Natural killer cell (primary cell): ENCODE results near the gene FTO. TPM values are rescaled to one million over a fixed set of nuclear protein-coding genes. Genes with fewer than 3 reads are reported as not detected.
"Not testable (repeated sequence)": the region's sequence is repeated elsewhere in the genome, so short reads cannot be mapped to it uniquely, and the experiment has no call there.

Experiments
- ATAC-seq, 3 donors: fragments of 150-1000 bp in 2 of 3; fragments of 200-7000 bp in 1 of 3; cut with Tn5 transposase; 1 replicate in 1 of 3; 2 replicates in 2 of 3; pipeline ENCODE4 v1.10.0; 2021; ENCODE audit warnings: mild to moderate bottlenecking in 2 of 3, moderate library complexity in 2 of 3
- DNase-seq, 2 donors: peaks; one replicate each; pipeline versions ENCODE4 v3.0.0 to v3.0.0-alpha.2; 2013 to 2021; ENCODE audit warnings: mixed read lengths in 1 of 2
- H3K27ac ChIP-seq: one replicate; pipeline ENCODE4 v1.5.1; 2013; ENCODE audit warnings: mild to moderate bottlenecking, low read length
- H3K27me3 ChIP-seq: one replicate; pipeline ENCODE4 v1.6.1; 2013; ENCODE audit warnings: low read length; ENCODE audit not compliant: control insufficient read depth, insufficient read depth
- H3K36me3 ChIP-seq: one replicate; pipeline ENCODE4 v1.6.1; 2013; ENCODE audit warnings: low read length; ENCODE audit not compliant: control insufficient read depth, insufficient read depth
- H3K4me1 ChIP-seq: one replicate; pipeline ENCODE4 v1.6.1; 2013; ENCODE audit warnings: low read length; ENCODE audit not compliant: control insufficient read depth, insufficient read depth
- H3K4me3 ChIP-seq: one replicate; pipeline ENCODE4 v1.5.1; 2013; ENCODE audit warnings: low read length
- H3K9me3 ChIP-seq: one replicate; pipeline ENCODE4 v1.6.1; 2013; ENCODE audit warnings: low read length; ENCODE audit not compliant: control insufficient read depth, insufficient read depth
- H3K27ac Mint-ChIP-seq, 2 donors: one replicate each; pipeline ENCODE4 v1.8.0; 2022; ENCODE audit warnings: mild to moderate bottlenecking in 2 of 2, mixed read lengths in 2 of 2, moderate library complexity in 1 of 2
- H3K27me3 Mint-ChIP-seq, 2 donors: one replicate each; pipeline ENCODE4 v1.8.0; 2022; ENCODE audit warnings: low read depth in 2 of 2, mixed read lengths in 2 of 2
- H3K36me3 Mint-ChIP-seq: one replicate; pipeline ENCODE4 v1.8.0; 2022; ENCODE audit warnings: mixed read lengths
- H3K4me1 Mint-ChIP-seq, 2 donors: one replicate each; pipeline ENCODE4 v1.8.0; 2022; ENCODE audit warnings: mixed read lengths in 2 of 2
- H3K4me3 Mint-ChIP-seq: one replicate; pipeline ENCODE4 v1.8.0; 2022; ENCODE audit warnings: mild to moderate bottlenecking, moderate library complexity, mixed read lengths
- H3K9me3 Mint-ChIP-seq, 2 donors: one replicate each; pipeline ENCODE4 v1.8.0; 2022; ENCODE audit warnings: mixed read lengths in 2 of 2
- WGBS: methylation state at CpG from one replicate; pipeline ENCODE4 v1.1.7; 2013; ENCODE audit warnings: missing lambda C conversion rate; ENCODE audit not compliant: insufficient coverage; 5-methylcytosine and 5-hydroxymethylcytosine counted together
- intact Hi-C: fragments of 100-400 bp; cut with micrococcal nuclease; formaldehyde crosslinking; loops from one replicate; pipeline ENCODE4 v1.14.2; 2022
- total RNA-seq, 4 donors: library from RNA; stranded (reverse); fragments of 120-200 nt in 1 of 4; gene quantifications; one replicate each; pipeline versions ENCODE4 v1.2.3 to v1.2.4, GENCODE V29; 2013 to 2022
- TF ChIP-seq, protein P1 (sequence below): fragments of 200-600 bp; IDR thresholded peaks from one replicate; pipeline ENCODE4 v1.8.0; 2022; ENCODE audit warnings: antibody characterized with exemption

The FTO gene
- total RNA-seq, 3 donors from 2014 or later (not counting 1 experiment from before 2014, with no cell fraction given), result 55.4 to 70.5 (median 55.4) TPM

DNA sequence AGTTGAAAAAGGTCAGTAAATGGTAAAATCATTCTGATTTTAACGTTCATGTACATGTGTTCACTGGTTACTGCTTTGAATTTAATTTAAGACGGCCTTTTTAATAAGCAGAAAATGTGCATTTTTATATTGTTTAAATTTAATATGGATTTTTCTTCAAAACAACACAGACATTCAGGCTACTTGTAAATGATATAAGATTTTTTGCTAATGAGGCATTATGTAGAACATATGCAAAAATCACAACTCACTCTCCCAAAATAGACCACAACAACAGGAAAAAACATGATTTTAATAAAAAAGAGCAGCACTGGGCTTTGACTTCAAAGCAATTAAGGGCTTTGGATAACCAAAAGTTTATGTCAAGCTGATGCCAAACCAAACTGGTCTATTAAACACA, 22.6 kb upstream of the FTO start:
- no peaks in the 10 kb centered on the region for H3K36me3 ChIP-seq
- WGBS, result no CpG with 5 or more reads among the region's 2 CpGs
- intact Hi-C loops, result no loop called here
- TF ChIP-seq, protein P1, sequence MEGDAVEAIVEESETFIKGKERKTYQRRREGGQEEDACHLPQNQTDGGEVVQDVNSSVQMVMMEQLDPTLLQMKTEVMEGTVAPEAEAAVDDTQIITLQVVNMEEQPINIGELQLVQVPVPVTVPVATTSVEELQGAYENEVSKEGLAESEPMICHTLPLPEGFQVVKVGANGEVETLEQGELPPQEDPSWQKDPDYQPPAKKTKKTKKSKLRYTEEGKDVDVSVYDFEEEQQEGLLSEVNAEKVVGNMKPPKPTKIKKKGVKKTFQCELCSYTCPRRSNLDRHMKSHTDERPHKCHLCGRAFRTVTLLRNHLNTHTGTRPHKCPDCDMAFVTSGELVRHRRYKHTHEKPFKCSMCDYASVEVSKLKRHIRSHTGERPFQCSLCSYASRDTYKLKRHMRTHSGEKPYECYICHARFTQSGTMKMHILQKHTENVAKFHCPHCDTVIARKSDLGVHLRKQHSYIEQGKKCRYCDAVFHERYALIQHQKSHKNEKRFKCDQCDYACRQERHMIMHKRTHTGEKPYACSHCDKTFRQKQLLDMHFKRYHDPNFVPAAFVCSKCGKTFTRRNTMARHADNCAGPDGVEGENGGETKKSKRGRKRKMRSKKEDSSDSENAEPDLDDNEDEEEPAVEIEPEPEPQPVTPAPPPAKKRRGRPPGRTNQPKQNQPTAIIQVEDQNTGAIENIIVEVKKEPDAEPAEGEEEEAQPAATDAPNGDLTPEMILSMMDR, result no peak
- H3K4me3 ChIP-seq, result no peak overlapping the region
- H3K27ac Mint-ChIP-seq, result no peak overlapping the region
- DNase-seq (no peak), ATAC-seq (no peak)
- H3K4me1 Mint-ChIP-seq, result no peaks in the 10 kb centered on the region
- no peaks in the 10 kb centered on the region for H3K4me1 ChIP-seq
- no peaks in the 10 kb centered on the region for H3K36me3 Mint-ChIP-seq
- no peak overlapping the region for H3K4me3 Mint-ChIP-seq
- no peaks in the 10 kb centered on the region for H3K9me3 ChIP-seq
- H3K27me3 Mint-ChIP-seq, result no peaks in the 10 kb centered on the region
- H3K9me3 Mint-ChIP-seq, result no peaks in the 10 kb centered on the region
- H3K27ac ChIP-seq, result no peak overlapping the region
- H3K27me3 ChIP-seq, result no peaks in the 10 kb centered on the region

DNA sequence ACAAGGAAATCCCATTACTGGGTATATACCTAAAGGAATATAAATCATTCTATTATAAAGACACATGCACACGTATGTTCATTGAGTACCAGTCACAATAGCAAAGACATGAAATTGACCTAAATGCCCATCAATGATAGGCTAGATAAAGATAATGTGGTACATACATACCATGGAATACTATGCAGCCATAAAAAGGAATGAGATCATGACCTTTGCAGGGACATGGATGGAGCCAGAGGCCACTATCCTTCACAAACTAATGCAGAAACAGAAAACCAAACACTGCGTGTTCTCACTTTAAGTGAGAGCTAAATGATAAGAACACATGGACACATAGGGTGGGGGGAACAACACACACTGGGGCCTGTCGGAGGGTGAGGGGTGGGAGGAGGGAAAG, 18.6 kb upstream of the FTO start:
- H3K27ac ChIP-seq, H3K9me3 Mint-ChIP-seq, ATAC-seq, intact Hi-C loops, H3K27ac Mint-ChIP-seq, H3K36me3 ChIP-seq, H3K4me3 ChIP-seq, H3K9me3 ChIP-seq, H3K36me3 Mint-ChIP-seq, DNase-seq, H3K4me1 ChIP-seq, H3K4me1 Mint-ChIP-seq, H3K27me3 ChIP-seq, H3K27me3 Mint-ChIP-seq, H3K4me3 Mint-ChIP-seq: not testable (repeated sequence)
- WGBS, result 100% methylated on average over 3 of the region's 3 CpGs

DNA sequence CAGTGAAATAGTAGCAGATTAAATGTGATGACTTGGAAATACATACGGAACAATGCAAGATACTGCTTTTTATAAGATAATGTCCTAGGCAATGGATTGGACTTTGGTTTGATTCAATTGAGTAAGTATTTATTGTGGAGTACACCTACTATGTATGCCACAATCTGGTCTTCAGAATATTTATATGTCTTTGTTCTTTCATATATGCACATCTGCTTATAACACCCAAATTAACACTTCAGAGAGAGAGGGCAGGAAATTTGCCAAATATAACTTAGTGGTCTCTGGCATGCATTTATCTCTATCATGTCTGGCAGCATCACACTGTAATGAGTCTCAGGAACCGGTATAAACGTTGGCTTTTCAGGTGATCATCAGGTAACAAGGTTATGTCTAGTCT, 17.2 kb upstream of the FTO start:
- no peaks in the 10 kb centered on the region for H3K9me3 Mint-ChIP-seq
- Histone ChIP-seq H3K4me1 (no peaks in the 10 kb centered on the region), H3K9me3 (no peaks in the 10 kb centered on the region), H3K27ac (no peak overlapping the region), H3K4me3 (no peak overlapping the region), H3K36me3 (no peaks in the 10 kb centered on the region), H3K27me3 (no peaks in the 10 kb centered on the region)
- TF ChIP-seq, protein P1, result no peak
- no peaks in the 10 kb centered on the region for H3K36me3 Mint-ChIP-seq
- no peaks in the 10 kb centered on the region for H3K27me3 Mint-ChIP-seq
- intact Hi-C loops, result no loop called here
- ATAC-seq, result no peak
- H3K4me3 Mint-ChIP-seq, result no peak overlapping the region
- 91% methylated on average over 3 of the region's 3 CpGs for WGBS
- no peaks in the 10 kb centered on the region for H3K4me1 Mint-ChIP-seq
- no peak for DNase-seq
- H3K27ac Mint-ChIP-seq, result no peak overlapping the region

DNA sequence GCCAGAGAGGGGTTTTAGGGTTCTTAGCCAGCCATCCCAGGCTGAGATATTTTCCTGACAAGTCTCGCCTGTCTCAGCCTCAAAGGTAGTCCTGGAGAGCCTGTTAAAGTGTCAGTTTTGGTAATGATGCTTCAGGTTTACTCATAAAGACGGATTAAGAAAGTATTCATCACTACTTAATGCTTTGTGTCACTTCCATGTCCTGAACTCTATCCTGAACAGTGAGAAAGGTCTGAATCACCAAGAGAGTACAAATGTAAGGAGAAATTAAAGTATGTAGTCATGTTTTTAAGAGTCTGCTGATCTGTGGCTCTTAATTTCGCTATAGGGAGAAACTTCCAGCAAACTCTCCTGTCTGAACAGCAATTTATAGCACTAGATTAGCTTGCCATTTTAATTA, 14.3 kb upstream of the FTO start:
- no peak overlapping the region for H3K27ac ChIP-seq
- Mint-ChIP-seq H3K9me3 (no peaks in the 10 kb centered on the region), H3K4me1 (no peaks in the 10 kb centered on the region), H3K4me3 (no peak overlapping the region), H3K27me3 (no peaks in the 10 kb centered on the region), H3K36me3 (no peaks in the 10 kb centered on the region), H3K27ac (no peak overlapping the region)
- no peak for ATAC-seq
- H3K9me3 ChIP-seq, result no peaks in the 10 kb centered on the region
- DNase-seq, result no peak
- H3K27me3 ChIP-seq, result no peaks in the 10 kb centered on the region
- no peaks in the 10 kb centered on the region for H3K36me3 ChIP-seq
- WGBS, result 81% methylated on average over 2 of the region's 3 CpGs
- H3K4me3 ChIP-seq, result no peak overlapping the region
- TF ChIP-seq, protein P1, result no peak
- H3K4me1 ChIP-seq, result no peaks in the 10 kb centered on the region
- intact Hi-C loops, result no loop called here
